ENCODE data around the gene LHX3.

DNA sequence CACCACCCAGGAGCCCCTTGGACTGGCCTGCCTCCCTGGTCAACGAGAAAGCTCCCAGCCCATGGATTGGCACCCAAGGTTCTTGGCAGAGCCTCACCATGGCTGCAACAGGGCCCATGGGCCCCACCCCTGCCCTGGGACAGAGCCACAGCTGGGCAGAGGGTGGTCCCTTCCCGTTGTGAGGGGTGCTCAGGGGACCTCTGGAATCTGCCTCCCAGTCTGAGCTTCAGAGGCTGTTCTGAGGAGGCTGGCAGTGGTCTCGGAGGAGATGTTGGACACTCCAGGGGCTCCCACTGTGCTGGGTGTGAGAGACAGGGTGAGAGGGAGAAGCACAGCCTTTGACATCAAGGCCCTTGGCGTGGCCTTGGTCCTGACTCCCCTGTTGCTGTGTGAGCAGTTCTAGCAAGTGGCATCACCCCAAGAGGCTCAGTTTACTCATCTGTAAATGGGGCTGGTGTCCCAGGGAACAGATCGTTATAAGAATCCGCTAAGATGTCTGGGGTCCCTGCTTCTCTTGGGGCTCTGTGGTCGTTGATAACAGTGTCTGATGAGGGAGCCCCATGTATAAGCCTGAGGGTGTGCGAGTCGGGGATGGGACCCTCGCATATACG, 33.0 kb downstream of the LHX3 start:
- TF ChIP-seq CTCF (IDR thresholded peaks at IDR 0.05) (no peak), EZH2phosphoT487 (IDR thresholded peaks at IDR 0.05; ENCODE audit: borderline replicate concordance, low read depth) (no peak), RAD21 (IDR thresholded peaks at IDR 0.05; ENCODE audit: low read length) (no peak), TAF1 (IDR thresholded peaks at IDR 0.05; ENCODE audit: borderline replicate concordance, low read depth, low read length) (no peak), SMC3 (IDR thresholded peaks at IDR 0.05; ENCODE audit: low read depth, low read length) (no peak), POLR2AphosphoS5 (IDR thresholded peaks at IDR 0.05; ENCODE audit: low read depth, low read length) (no peak), ZBTB33 (IDR thresholded peaks at IDR 0.05; ENCODE audit: borderline replicate concordance, low read depth) (no peak), SIN3A (IDR thresholded peaks at IDR 0.05; ENCODE audit: borderline replicate concordance, low read depth, low read length) (no peak)
